C4-2B (cell line): ENCODE data around the gene MICA.
A peak's percentile ranks its signal among the peaks of the same experiment; 100 is the strongest.

Experiments used
- H3K27ac ChIP-seq: fragments of 450-650 bp; 2 replicates; pipeline ENCODE4 v1.5.1; 2017
- ZFX ChIP-seq: fragments of 450-650 bp; IDR thresholded peaks from 2 replicates; pipeline ENCODE4 v1.6.1; 2017
- TF ChIP-seq, protein P1 (sequence below): fragments of 450-650 bp; conservative IDR thresholded peaks from 2 replicates; pipeline ENCODE4 v1.5.1; 2017; ENCODE audit warnings: mild to moderate bottlenecking

The MICA gene

GRCh38 chr6:31403283-31404060 is at the start of gene MICA:
MICA (plus strand) TSS chr6:31403595; CDS start chr6:31403633, 38 bp downstream.
- peak within 1 kb of the TSS; percentile 72 for H3K27ac ChIP-seq
- TF ChIP-seq ZFX = peak; percentile 63
- TF ChIP-seq, protein P1, sequence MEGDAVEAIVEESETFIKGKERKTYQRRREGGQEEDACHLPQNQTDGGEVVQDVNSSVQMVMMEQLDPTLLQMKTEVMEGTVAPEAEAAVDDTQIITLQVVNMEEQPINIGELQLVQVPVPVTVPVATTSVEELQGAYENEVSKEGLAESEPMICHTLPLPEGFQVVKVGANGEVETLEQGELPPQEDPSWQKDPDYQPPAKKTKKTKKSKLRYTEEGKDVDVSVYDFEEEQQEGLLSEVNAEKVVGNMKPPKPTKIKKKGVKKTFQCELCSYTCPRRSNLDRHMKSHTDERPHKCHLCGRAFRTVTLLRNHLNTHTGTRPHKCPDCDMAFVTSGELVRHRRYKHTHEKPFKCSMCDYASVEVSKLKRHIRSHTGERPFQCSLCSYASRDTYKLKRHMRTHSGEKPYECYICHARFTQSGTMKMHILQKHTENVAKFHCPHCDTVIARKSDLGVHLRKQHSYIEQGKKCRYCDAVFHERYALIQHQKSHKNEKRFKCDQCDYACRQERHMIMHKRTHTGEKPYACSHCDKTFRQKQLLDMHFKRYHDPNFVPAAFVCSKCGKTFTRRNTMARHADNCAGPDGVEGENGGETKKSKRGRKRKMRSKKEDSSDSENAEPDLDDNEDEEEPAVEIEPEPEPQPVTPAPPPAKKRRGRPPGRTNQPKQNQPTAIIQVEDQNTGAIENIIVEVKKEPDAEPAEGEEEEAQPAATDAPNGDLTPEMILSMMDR = no peak; the same call in 1 of the 2 replicates

DNA sequence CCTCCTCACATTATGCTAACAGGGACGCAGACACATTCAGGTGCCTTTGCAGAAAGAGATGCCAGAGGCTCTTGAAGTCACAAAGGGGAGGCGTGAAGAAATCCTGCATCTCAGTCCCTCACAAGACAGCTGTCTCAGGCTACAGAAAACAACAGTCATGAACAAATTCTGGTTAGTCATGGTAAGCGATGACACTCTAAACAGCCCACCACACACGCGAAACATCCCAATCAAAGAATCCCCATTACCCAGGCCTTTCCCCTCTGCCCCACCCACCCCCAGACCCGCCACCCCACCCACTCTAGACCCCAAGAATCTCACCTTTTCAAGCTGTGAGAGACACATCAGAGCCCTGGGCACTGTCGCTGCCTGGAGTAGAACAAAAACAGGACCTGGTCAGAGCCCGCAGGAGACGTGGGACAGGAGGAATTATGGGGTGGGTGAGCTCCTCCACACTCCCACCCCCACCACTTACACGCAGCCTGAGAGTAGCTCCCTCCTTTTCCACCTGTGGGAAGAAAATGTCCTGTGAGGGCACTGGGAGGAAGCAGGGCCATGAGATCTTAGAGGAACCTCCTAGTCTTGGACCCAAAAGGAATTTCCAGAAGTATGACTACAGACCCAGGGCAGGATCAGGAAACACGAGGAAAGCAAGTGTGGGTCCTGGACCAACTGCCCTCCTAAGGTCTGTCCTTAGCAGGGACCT is 49.1 kb upstream of the MICA start:
- TF ChIP-seq, protein P1 = no peak
- no peak for TF ChIP-seq ZFX
- no peak overlapping the region for H3K27ac ChIP-seq

DNA sequence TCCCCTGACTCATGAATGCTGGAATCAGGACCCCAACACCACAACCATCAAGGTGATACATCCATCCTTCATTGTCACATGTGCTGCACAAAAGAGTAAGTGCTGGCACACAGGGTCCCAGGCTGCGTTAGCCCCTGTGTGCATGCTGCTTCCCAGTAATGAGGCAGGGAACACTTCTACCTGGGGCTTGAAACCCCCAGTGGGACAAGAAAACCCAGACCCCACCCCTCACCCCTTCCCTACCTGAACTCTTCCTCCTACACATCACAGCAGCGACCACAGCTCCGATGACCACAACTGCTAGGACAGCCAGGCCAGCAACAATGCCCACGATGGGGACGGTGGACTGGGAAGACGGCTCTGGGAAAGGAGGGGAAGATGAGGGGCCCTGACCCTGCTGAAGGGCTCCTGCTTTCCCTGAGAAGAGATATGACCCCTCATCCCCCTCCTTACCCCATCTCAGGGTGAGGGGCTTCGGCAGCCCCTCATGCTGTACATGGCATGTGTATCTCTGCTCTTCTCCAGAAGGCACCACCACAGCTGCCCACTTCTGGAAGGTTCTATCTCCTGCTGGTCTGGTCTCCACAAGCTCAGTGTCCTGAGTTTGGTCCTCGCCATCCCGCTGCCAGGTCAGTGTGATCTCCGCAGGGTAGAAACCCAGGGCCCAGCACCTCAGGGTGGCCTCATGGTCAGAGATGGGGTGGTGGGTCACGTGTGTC is 48.4 kb upstream of the MICA start:
- no peak overlapping the region for H3K27ac ChIP-seq
- no peak for TF ChIP-seq ZFX
- TF ChIP-seq, protein P1 = no peak

DNA sequence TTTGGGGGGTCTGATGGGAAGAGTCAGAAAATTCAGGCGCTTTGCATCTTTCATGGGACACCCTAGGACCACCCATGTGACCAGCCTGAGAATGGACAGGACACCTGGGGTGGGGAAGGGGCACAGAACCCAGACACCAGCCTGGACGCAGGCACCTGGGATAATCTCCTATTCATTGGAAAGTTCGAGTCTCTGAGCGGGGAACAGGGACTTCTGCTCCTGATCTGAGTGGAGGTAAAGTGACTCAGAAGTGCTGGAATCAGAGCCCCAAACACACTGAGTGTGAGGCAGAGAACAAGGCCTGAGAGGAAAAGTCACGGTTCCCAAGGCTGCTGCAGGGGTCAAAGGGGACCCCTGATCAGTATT is 47.8 kb upstream of the MICA start:
- no peak for TF ChIP-seq ZFX
- TF ChIP-seq, protein P1 = no peak
- H3K27ac ChIP-seq = no peak overlapping the region

DNA sequence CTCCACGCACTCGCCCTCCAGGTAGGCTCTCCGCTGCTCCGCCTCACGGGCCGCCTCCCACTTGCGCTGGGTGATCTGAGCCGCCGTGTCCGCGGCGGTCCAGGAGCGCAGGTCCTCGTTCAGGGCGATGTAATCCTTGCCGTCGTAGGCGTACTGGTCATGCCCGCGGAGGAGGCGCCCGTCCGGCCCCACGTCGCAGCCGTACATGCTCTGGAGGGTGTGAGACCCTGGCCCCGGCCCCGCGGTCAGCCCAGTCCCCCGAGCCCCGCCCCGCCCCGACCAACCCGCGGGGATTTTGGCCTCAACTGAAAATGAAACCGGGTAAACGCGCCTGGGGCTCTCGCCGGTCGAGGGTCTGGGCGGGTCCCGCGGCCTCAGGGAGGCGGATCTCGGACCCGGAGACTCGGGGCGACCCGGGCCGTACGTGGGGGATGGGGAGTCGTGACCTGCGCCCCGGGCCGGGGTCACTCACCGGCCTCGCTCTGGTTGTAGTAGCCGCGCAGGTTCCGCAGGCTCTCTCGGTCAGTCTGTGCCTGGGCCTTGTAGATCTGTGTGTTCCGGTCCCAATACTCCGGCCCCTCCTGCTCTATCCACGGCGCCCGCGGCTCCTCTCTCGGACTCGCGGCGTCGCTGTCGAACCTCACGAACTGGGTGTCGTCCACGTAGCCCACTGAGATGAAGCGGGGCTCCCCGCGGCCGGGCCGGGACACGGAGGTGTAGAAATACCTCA is 47.0 kb upstream of the MICA start:
- TF ChIP-seq ZFX = no peak
- TF ChIP-seq, protein P1 = peak; percentile 16
- H3K27ac ChIP-seq = peak overlapping the region; percentile 48

DNA sequence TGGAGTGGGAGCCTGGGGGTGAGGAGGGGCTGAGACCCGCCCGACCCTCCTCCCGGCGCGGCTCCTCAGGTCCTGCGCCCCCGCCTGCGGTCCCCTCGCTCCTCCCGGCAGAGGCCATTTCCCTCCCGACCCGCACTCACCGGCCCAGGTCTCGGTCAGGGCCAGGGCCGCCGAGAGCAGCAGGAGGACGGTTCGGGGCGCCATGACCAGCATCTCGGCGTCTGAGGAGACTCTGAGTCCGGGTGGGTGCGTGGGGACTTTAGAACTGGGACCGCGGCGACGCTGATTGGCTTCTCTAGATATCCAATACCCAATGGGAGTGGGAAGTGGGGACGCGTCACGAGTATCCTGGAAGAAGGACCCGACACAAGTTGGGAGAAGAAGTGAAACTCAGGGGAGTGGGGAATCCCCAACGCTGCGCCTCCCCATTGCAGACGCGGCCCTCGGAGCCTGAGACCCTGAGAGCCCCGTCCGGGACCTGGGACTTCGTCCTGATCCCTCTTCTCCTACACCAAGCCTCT is 46.4 kb upstream of the MICA start, which contains the start of gene HLA-B:
Gene HLA-B, minus strand, starts transcription at position 234 of the 521 bp plus-strand sequence. Its CDS starts 21 bp downstream, at position 213.
- H3K27ac ChIP-seq = peak within 1 kb of the TSS; percentile 48
- TF ChIP-seq, protein P1 = peak; percentile 7; the same call in 1 of the 2 replicates
- no peak for TF ChIP-seq ZFX
